ENCODE measurements around the gene FN3KRP. TPM values are rescaled to one million over a fixed set of nuclear protein-coding genes. Genes with fewer than 3 reads are reported as not detected.

Gene FN3KRP
- total RNA-seq, 1 donor, result 18.7 TPM

- DNase-seq (ENCODE audit: low read depth), result no peak
- no peak overlapping the region for H3K4me3 ChIP-seq (ENCODE audit: low read depth, low read length)
- TF ChIP-seq CTCF (IDR thresholded peaks at IDR 0.05; ENCODE audit: insufficient read depth, low read length), result no peak
Observed at GRCh38 chr17:82689077-82689476, 27.4 kb upstream of the FN3KRP start.

- no peak for DNase-seq (ENCODE audit: low read depth)
- TF ChIP-seq CTCF (IDR thresholded peaks at IDR 0.05; ENCODE audit: insufficient read depth, low read length), result no peak
- no peak overlapping the region for H3K4me3 ChIP-seq (ENCODE audit: low read depth, low read length)
Observed at GRCh38 chr17:82690786-82691489, 25.6 kb upstream of the FN3KRP start.

- no peak for TF ChIP-seq CTCF (IDR thresholded peaks at IDR 0.05; ENCODE audit: insufficient read depth, low read length)
- no peak overlapping the region for H3K4me3 ChIP-seq (ENCODE audit: low read depth, low read length)
- DNase-seq (ENCODE audit: low read depth), result no peak
Observed at GRCh38 chr17:82691714-82692113, 24.8 kb upstream of the FN3KRP start.

- no peak for DNase-seq (ENCODE audit: low read depth)
- H3K4me3 ChIP-seq (ENCODE audit: low read depth, low read length), result no peak overlapping the region
- no peak for TF ChIP-seq CTCF (IDR thresholded peaks at IDR 0.05; ENCODE audit: insufficient read depth, low read length)
Observed at GRCh38 chr17:82692268-82692667, 24.2 kb upstream of the FN3KRP start.

GRCh38 chr17:82693168-82693867, 23.2 kb upstream of the FN3KRP start:
- DNase-seq (ENCODE audit: low read depth), result no peak
- no peak for TF ChIP-seq CTCF (IDR thresholded peaks at IDR 0.05; ENCODE audit: insufficient read depth, low read length)
- H3K4me3 ChIP-seq (ENCODE audit: low read depth, low read length), result no peak overlapping the region

- DNase-seq (ENCODE audit: low read depth), result no peak
- no peak overlapping the region for H3K4me3 ChIP-seq (ENCODE audit: low read depth, low read length)
- TF ChIP-seq CTCF (IDR thresholded peaks at IDR 0.05; ENCODE audit: insufficient read depth, low read length), result no peak
Observed at GRCh38 chr17:82694647-82695046, 21.9 kb upstream of the FN3KRP start.

All from fibroblast of the aortic adventitia (primary cell).